Measurements from ENCODE around the gene SSBP4. TPM values are rescaled to one million over a fixed set of nuclear protein-coding genes. Genes with fewer than 3 reads are reported as not detected.
"Not testable (repeated sequence)": the region's sequence is repeated elsewhere in the genome, so short reads cannot be mapped to it uniquely, and the experiment has no call there.

The SSBP4 gene
- total RNA-seq, 1 donor from 2014 or later, result 69.3 TPM

DNA sequence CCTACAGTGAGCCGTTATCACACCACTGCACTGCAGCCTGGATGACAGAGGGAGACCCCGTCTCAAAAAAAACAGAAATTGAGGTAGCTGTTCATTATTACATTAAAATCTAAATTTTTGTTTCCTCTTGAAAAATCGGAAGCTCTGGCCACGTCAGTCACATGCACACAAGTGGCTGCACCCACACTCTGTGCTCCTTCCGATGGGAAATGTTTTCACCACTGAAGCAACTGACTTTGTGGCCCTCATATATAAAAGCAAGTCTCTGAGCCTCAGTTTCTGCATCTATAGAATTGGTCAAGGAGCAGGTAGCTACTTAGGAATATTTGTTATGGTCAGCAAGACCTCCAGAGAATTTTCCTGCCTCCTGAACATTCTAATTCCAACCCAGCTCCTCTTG lies 26.3 kb upstream of the SSBP4 start:
- DNase-seq (ENCODE audit: low spot score in 2 of 2) (no peak), FAIRE-seq (no peak)

DNA sequence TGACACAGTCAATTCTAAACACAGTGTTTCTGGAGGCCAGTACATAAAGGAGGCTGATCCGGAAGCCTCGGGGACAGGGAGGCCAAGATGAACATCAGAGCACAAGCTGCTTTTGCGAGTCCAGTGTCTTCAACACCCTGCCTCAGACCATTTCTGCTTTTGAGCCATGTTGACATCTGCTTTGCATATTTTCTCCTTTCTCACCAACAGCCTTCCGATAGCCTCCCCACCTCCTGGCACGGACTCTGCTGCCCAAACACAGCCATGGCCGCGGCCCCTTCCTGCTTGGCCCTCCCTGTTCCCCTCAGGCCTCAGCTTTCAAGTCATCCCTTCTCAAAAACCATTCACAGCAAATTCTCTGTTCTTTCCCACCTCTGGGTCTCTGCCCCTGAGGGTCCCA lies 25.4 kb upstream of the SSBP4 start:
- DNase-seq (ENCODE audit: low spot score in 2 of 2) (no peak), FAIRE-seq (no peak)

DNA sequence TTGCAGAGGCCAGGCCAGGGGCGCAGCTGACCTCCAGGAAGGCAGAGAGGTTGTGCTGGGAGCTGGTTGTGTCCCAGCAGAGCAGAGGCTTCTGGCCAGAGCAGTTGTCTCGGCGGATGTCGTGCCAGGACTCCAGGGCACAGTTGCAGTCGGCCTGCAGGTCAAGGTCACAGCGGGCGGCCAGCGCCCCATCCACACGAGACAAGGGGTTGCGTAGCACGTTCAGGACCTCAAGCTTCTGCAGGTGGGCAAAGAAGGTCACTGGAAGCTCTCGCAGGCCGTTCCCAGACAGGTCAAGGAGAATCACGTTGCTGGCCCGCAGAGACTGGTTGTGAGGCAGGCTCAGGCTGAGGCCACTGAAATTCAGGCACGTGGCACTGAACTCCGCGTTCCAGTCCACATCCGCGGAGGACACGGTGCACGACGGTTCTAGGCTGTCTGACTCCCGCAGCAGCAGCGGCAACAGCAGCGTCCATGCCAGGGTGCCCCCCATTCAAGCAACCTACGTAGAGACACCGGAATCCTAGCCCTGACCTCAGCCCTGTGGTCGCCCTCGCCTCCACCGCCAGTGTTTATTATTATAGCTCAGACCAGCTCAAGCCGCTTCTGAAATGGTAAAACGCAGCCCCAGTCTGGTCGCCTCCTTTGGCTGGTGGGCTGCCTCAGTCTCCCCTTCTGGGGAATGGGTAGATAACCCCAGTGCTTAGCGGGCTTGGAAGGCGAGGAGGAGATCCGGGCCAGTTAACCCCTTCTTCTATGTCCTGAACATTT lies 22.5 kb upstream of the SSBP4 start:
- DNase-seq (ENCODE audit: low spot score in 2 of 2), result no peak

DNA sequence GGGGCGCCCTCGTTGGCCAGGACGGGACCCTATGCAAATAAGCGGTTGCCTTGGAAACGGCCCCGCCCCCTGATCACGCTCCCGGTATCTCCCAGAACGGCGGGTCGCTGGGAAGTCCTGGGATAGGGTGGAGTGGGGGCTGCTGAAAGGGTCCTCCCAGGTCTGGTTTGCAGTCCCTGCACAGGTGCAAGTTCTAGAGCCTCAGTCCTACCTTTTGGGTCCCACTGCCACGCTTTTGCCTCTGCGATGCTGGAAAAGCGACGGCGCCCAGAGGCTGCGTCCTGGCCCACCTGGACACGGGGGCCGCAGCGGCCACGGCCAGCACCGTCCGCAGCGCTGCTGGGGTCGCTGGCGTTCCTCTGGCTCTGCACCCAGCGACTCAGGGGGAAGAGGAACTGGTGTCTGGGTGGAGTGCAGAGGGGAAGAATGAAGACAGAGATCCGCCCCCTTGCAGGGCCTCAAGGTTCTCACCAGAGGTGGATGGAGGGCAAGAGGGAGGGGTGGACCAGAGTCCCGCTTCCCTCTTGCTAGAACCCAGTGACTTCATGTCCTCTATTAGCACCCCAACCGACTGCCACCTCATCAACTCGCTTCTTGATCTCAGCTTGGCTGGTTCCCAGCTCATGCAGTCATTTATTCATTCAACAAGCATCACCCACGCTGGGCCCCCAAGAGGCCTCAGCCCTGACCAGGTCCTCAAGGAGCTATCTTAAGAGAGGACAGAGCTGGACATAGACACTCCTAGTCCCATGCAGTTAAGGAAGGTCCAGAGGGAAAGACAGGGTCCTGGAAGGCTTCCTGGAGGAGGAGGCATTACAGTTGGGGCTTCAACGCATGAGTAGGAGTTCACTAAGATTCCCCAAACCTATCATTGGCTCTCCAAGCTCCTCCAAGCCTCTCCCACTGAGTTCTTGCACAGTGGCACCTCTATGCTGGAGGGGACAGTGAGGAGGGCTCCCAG lies 21.7 kb upstream of the SSBP4 start, which contains the start of gene LRRC25:
LRRC25 (minus strand) TSS at position 381 of the 961 bp plus-strand sequence. CDS start 659 bp downstream, outside the sequence.
- no peak for DNase-seq (ENCODE audit: low spot score in 2 of 2)
- no peak for FAIRE-seq

More for the DNA sequence above, 22.5 kb upstream of the SSBP4 start:
- no peak for FAIRE-seq

DNA sequence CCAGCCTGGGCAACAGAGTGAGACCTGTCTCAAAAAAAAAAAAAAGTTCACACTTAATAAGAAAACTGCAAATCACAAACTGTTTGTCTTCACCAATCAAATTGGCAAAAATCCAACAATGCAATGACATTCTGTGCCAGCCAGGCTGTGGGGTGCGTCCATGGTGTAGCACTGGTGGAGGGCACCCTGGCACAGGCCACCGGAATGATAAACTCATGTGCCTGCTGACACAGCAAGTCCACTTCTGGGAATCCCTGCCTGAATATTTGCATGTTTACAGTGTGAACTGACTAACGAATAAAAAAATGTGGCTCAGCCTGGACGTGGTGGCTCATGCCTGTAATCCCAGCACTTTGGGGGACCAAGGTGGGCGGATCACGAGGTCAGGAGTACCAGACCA lies 20.2 kb upstream of the SSBP4 start:
- DNase-seq (ENCODE audit: low spot score in 2 of 2), result no peak

DNA sequence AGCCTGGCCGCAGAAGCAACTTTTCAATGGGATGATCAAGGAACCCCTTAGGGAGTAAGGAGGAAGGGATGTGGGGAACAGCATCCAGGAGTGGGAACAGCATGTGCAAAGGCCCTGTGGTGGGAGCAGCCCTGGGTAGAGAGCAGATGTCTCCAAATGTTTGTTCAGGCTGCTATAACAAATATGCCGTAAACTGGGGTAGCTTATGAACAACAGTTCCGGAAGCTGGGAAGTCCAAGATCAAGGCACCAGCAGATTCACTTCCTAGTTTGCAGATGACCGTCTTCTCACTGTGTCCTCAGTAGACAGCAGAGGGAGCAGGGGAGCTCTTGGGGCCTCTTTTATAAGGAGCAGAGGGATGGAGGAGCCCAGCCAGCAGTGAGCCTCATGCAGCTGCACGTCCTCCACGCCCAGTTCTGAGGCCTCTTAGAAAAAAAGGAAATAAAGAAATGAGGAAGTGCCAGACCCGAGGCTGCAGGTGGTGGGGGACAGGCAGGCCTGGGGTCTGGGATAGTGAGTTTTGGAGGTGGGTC lies 17.6 kb upstream of the SSBP4 start:
- no peak for DNase-seq (ENCODE audit: low spot score in 2 of 2)
- no peak for FAIRE-seq

More for the DNA sequence above, 20.2 kb upstream of the SSBP4 start:
- no peak for FAIRE-seq

DNA sequence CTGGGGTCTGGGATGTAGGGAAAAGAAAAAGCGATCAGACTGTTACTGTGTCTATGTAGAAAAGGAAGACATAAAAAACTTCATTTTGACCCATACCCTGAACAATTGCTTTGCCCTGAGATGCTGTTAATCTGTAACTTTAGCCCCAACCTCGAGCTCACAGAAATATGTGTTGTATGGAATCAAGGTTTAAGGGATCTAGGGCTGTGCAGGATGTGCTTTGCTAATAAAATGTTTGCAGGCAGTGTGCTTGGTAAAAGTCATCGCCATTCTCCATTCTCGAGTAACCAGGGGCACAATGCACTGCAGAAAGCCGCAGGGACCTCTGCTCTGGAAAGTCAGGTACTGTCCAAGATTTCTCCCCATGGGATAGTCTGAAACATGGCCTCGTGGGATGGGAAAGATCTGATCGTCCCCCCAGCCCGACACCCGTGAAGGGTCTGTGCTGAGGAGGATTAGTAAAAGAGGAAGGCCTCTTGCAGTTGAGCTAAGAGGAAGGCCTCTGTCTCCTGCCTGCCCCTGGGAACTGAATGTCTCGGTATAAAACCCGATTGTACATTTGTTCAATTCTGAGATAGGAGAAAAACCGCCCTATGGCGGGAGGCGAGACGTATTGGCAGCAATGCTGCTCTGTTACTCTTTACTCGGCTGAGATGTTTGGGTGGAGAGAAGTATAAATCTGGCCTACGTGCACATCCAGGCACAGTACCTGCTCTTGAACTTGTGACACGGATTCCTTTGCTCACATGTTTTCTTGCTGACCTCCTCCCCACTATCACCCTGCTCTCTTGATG lies 16.5 kb upstream of the SSBP4 start:
- not testable (repeated sequence) for DNase-seq (ENCODE audit: low spot score in 2 of 2); FAIRE-seq

DNA sequence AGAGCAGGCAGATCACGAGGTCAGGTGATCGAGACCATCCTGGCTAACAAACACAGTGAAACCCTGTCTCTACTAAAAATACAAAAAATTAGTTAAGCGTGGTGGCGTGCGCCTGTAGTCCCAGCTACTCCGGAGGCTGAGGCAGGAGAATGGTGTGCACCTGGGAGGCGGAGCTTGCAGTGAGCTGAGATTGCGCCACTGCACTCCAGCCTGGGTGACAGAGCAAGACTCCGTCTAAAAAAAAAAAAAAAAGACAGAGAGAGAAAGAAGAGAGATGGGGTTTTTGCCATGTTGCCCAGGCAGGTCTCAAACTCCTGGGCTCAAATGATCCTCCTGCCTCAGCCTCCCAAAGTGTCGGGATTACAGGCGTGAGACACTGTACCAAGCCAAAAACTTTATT lies 13.4 kb upstream of the SSBP4 start:
- FAIRE-seq, result not testable (repeated sequence)

DNA sequence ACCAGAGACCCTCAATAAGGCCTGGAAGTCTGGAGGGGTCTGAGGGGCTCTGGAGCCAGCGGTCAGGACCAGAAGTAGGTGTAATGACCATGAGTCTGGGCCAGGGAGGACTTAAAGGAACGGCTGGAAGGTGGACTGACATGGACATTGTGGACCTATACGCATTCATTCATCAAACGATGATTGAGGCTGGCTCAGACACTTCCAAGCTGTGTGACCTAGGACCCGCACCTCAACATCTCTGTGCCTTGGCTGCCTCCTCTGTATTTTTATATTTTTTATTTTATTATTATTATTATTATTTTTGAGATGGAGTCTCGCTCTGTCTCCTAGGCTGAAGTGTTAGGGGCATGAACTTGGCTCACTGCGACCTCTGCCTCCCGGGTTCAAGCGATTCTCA lies 12.4 kb upstream of the SSBP4 start:
- FAIRE-seq, result no peak

More for the DNA sequence above, 13.4 kb upstream of the SSBP4 start:
- DNase-seq (ENCODE audit: low spot score in 2 of 2), result not testable (repeated sequence)

DNA sequence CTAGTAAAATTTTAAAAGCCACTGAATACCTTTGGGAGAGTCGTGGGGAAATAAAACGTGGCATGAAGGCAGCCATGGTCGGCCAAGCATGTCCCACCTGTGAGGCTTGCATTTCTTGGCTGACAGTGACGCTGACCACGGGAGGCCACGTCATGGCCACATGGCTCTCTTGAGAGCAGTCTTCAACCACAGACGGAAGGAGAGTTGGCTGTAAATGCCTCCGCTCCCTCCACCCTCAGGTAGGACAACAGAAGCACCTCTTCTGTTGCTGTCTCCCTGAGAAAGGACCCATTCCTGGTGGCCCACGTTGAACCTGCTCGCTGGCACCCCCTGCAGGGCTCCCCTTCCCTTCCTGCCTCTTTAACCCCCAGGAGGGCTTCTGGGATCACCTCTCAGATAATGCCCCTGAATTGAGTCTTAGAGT lies 11.1 kb upstream of the SSBP4 start:
- FAIRE-seq (no peak), DNase-seq (ENCODE audit: low spot score in 2 of 2) (no peak)

More for the DNA sequence above, 12.4 kb upstream of the SSBP4 start:
- DNase-seq (ENCODE audit: low spot score in 2 of 2), result no peak

DNA sequence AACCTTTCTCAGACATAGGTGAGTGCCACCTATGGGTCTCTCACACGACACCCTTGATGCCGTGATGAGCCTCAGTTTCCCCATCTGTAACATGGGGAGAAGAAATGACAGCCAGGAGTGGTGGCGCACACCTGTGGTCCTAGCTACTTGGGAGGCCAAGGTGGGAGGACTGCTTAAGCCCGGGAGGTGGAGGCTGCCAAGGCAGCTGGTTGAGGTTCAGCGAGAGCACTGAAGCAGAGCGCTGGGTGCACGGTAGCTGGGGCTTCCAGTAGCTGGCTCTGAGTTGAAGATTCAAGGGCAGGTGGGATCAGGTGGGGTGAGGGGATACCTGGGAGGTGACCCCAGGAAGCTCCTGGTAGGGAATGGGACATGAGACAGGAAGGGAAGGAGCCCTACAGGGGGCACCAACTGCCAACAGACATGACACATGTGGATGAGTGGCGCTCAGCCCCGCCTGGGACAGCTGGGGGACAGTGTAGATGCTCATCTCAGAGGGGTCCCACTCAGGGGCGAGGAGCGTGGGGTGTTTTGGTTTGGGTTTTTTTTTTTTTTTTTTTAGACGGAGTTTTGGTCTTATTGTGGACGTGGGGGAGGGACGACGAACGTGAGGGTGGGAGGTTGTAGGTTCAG lies 6.5 kb upstream of the SSBP4 start:
- FAIRE-seq, result no peak

DNA sequence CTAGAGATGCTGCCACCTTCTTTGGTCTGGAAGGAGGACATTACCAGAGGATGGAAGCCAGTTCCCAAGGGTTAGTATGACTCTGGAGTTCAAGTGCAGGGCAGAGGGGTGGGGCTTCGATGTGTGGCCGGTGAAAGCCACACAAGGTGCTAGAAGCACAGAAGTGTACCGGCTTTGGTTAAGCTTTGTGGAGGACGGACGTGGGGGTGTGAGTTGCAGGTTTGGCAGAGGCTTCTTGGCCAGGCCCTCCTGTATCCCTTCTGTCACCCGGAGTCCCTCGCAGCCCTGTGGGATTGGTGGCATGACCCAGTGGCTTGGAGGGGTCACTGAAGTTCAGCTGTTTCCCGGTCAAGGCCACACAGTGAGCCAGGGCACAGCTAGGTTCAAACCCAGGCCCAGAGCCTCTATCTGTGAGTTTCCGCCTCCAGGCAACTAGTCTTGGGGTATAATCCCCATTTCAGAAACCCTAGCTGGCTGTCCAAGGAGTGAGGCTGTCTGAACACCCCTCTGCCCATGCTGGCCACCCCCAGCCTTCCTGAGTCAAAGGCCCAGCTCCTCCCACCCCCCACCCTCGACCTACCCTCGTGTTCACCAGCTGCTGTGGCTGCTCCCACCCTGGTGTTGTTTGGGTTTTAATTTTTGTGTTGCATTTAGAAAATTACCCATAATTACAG lies 4.6 kb upstream of the SSBP4 start:
- no peak for FAIRE-seq

More for the DNA sequence above, 6.5 kb upstream of the SSBP4 start:
- no peak for DNase-seq (ENCODE audit: low spot score in 2 of 2)

DNA sequence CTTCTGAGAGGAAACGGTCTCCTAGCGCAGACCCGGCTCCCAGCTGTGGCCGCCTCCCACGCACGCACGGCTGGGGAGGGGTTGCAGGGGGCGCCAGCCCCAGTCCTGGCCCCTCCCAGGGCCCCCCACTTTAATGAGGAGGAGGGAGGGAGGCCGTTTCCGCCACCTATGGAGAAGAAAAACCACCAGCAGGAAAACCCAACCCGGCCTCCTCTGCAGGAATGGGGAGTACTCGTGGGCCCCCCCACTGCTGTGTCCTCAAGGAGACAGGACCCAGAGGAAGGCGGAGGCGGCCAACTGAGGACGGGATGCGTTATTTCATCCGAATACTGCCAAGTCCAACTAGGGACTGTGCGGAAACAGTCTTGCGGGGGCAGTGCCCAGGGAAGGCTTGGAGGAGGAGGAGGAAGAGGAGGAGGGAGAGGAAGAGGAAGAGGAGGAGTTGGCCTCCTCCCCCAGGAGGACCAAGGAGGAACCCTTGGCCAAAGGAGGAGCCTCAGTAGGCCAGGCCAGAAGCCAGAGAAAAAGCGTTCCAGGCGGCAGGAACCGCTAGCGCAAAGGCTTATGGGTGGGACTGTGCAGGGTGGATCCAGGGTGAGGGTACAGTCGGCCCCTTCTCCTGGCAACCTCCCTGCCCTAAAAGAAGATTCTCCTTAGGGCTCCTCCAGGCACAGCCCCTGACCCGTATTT lies 3.9 kb upstream of the SSBP4 start:
- DNase-seq (ENCODE audit: low spot score in 2 of 2) (no peak), FAIRE-seq (no peak)

More for the DNA sequence above, 4.6 kb upstream of the SSBP4 start:
- no peak for DNase-seq (ENCODE audit: low spot score in 2 of 2)

DNA sequence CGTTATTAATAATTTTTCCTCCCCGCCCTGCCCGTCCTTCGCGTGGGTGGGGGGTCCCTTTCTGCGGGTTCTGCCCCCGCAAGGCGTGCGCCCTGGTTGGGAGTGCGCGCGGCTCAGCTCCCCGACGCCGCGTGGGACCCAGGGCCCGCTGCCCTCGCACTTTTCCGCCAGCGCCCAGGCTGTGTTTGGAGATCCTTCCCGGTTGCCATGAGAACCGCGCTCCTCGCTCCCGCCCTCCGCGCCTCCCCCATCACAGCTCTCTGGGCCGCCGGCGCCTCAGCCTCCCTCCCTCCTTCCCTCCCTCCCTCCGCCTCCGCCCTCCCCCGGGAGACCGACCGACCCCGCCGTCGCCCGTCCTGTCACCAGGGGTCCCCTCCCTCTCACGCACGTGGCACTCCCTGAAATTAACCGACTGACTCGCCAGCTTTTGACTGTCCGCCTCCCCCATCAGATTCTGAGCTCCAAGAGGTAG lies 2.4 kb upstream of the SSBP4 start:
- FAIRE-seq, result no peak
- DNase-seq (ENCODE audit: low spot score in 2 of 2), result peak; percentile 72 to 74

DNA sequence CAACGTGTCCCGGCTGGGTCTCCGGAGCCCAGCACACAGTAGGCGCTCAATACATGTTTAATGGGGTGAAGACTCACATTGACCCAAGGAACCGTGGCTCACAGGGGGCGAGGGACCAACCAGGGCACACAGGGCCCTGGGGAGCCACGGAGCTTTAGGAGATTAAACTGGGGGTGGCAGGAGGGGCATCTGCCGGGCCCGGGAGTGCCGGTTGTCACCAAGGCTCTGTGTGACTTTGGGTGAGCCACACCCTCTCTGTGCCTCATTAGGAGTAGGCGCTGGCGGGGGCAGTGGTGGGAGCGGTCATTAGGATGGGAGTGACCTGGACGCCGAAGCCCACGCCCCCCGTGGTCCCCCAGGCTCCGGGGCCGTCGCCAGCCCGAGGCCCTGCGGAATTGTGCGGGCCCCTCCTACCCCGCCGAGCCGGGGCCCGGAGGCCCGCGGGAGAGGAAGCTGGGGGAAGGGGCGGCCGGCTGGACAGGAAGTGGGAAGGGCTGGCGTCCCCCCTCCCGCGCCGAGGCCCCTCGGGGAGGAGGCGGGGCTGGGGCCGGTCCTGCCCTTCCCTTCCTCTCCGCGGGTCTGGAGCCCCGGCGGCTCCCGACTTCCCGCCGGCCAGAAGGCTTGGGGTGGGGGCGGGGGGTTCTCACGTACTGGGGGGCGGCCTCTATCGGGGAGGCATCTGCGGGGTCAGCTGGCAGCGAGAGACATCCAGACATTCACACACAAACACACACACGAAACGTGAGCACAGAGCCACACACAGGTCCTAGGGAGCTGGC lies 1.8 kb upstream of the SSBP4 start:
- FAIRE-seq, result no peak
- DNase-seq (ENCODE audit: low spot score in 2 of 2), result peak in 1 of 2 donors; percentile 69

DNA sequence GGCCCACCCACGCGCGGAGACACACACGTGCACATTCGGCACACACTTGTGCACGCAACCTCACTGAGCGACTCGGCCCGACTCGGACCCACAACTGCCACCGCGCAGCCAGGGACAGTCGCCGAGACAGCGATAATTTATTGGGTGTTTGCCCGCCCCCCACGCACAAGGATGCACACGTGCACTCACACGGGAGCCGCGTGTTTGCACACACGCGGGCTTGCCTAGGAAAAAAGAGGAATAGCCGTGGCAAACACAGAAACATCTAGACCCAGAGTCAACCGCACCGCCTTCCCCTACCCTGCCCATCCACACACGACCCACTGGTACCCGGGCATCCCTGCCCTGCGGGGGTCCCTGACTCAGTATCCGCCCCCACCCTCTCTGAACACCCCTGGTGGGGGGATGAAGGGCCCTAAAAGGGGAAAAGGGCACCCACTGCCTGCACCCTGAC lies 1.1 kb upstream of the SSBP4 start:
- DNase-seq (ENCODE audit: low spot score in 2 of 2) (no peak), FAIRE-seq (no peak)

DNA sequence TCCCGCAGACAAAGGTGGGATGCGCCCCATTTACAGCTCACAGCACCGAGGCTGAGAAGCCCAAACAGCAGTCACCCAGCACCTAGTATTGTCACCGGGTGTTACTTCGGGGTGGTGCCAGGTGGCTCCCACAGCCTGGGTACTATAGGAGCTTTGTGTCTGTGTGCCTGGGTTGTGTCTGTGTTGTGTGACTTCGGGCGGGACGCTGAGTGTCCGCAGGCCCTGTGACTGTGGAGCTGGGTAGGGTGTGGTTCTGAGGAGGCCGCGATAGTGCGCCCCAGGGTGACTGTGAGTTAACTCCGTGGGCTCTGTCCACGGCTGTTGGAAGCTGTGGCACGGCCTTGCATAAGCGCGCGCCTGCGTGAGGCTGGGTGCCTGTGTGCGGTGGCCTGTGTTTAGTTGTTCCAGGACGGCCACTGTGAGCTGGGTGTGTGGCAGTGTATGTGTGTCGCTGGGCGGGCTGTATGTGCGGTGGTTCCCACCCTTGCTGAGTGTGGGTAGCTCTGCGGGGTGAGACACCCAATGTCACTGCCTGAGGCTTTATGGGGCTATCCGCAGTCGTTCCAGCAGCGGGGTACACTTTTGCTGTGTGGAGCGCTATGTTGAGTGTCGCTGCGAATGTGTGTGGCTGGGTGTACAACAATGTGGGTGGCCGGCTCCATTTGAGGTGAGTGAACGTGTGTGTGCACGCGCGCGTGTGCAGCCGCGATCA lies 559 bp upstream of the SSBP4 start:
- DNase-seq (ENCODE audit: low spot score in 2 of 2) (no peak), FAIRE-seq (no peak)
